ENCODE data around the gene CNNM2. TPM values are rescaled to one million over a fixed set of nuclear protein-coding genes. Genes with fewer than 3 reads are reported as not detected.
A peak's percentile ranks its signal among the peaks of the same experiment; 100 is the strongest.

The CNNM2 gene
- total RNA-seq, 1 donor from 2014 or later: 11.1 TPM

GRCh38 chr10:103080891-103081581, 162.9 kb downstream of the CNNM2 start:
- DNase-seq (ENCODE audit: low spot score): no peak
- intact Hi-C loops (cut with DNase I): no loop called here
- no peak for ATAC-seq

- ATAC-seq (no peak), DNase-seq (ENCODE audit: low spot score) (no peak)
- intact Hi-C loops (cut with DNase I): no loop called here
Observed at GRCh38 chr10:103082683-103083082, 164.6 kb downstream of the CNNM2 start.

- no peak for ATAC-seq
- intact Hi-C loops (cut with DNase I): no loop called here
- DNase-seq (ENCODE audit: low spot score): no peak
Observed at GRCh38 chr10:103083266-103083976, 165.3 kb downstream of the CNNM2 start.

DNA sequence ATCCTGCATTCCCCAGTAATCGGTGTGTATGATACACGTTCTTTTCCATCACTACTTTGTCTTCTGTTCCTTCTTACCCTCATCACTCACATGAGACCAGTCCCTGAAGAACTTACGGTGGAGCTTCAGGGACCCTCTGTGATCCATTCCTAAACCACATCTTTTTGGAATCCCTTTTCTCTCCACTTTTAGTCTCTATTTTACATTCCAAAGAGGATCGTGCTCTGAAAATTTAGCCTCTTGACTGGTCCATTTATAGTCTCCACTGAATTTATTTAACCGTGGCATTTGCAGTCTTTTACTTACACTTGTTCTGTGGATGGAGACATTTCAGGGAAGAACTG, 165.9 kb downstream of the CNNM2 start:
- DNase-seq (ENCODE audit: low spot score) (no peak), ATAC-seq (no peak)
- intact Hi-C loops (cut with DNase I): no loop called here

DNA sequence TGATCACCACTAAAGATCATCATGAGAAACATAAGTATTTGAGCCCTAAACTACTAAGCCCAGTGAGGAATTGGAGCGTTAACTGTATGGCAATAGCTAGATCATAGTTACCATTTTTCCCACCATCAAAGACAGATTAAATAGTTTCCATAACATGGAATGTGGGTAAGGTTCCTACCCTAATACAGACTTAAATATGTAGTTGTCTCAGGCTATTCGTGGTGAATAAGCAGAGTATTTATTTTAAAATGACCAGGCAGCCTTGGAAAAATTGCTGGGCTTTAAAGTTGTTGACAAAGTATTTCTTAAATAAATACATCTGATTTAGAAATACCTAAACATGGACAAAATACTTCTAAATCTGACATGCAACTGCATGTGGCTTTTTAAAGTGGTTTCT, 168.2 kb downstream of the CNNM2 start:
- intact Hi-C loops (cut with DNase I): no loop called here
- no peak for DNase-seq (ENCODE audit: low spot score)

DNA sequence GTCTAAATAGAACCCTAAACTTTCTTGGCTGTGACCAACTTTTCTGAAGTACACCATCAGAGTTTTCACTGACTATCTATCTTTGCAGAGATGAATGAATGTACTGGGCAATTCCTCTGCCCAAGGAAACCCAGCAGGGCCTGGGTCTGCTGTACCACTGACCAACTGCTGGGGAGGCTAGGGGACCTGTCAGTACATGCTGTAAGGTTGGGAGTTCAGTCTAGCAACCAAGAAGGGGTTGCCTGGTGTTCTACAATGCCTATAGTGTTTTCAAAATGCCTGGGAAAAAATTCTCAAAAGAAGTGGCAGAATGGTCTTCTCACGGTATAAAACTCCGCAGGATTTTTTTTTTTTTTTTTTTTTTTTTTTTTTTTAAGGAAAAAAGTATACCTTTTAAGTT, 168.7 kb downstream of the CNNM2 start:
- intact Hi-C loops (cut with DNase I): no loop called here
- DNase-seq (ENCODE audit: low spot score): no peak
- no peak for ATAC-seq

More for the DNA sequence above, 168.2 kb downstream of the CNNM2 start:
- no peak for ATAC-seq

DNA sequence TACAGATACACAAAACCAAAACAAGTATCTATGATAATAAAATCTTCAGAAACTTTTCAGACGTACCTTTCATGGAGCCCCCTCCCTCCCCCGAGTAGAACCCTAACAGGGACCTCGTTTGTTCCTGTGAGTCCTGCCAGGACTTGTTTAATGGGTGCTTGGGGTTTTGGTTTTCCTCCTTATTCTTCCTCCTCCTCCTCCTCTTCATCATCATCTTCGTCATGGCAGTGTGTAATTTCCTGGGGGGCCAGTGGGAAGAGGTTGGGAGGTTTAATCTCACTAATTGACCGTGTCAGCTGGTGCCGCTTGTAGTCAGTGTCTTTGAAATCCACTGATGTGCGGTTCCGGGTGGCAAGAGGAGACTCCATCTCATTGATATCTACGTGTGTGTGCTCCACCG, 171.4 kb downstream of the CNNM2 start:
- intact Hi-C loops (cut with DNase I): no loop called here
- DNase-seq (ENCODE audit: low spot score) (no peak), ATAC-seq (no peak)

GRCh38 chr10:103090911-103091310, 172.8 kb downstream of the CNNM2 start:
- ATAC-seq (no peak), DNase-seq (ENCODE audit: low spot score) (no peak)
- intact Hi-C loops (cut with DNase I): no loop called here

DNA sequence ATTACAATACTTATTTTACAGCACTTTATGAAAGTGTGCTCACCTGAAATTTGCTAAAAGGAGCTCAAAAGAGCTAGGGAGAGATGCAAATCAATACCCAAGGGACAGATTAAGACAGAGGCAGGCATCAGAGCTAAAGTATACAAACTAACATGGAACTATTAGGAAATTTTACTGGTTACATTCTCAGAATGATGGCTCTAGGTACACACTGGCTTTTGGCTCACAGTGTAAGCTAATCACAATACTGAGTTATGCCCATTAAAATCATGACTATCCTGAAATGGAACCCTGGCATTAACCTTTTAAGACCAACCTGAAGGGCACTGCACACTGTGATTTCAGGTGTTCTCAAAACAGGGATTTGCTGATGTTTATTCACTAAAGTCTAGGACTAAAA, 176.9 kb downstream of the CNNM2 start:
- ATAC-seq: no peak
- no peak for DNase-seq (ENCODE audit: low spot score)
- intact Hi-C loops (cut with DNase I): no loop called here

DNA sequence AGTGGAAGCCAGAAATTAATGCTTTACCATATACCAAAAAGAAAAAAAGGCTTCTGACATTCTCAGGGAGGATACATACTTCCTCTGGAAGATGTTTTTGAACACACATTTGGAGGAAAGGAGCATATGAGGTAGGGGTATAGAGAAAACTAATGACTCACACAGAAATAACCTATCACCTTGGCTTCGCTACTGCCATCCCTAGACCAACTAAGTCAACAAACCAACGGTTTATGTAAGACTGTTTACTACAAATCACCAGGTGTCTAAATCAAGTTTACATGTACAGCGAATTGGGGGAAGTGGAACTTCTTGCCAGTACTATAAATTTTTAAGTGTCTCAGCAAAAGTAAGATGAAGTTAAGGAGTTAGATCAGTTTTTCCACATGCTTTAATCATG, 178.0 kb downstream of the CNNM2 start:
- DNase-seq (ENCODE audit: low spot score): no peak
- intact Hi-C loops (cut with DNase I): no loop called here
- no peak for ATAC-seq

DNA sequence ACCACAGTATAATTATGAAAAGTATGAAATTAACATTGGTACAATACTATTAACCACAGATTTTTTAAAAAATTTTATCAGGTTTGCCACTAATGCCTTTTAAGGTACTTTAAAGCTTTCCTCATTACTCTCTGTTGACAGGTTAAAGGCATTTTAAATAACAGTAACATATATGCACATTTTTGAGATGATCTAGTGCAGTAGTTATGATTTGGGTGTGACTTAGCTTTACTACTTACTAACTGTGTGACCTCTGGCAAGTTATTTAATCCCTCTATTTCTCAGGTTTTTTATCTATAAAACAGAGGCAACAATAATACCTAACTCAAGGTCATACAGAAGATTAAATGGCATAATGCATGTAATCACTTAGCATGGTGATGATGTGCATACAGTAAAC, 180.1 kb downstream of the CNNM2 start:
- intact Hi-C loops (cut with DNase I): no loop called here
- no peak for DNase-seq (ENCODE audit: low spot score)
- ATAC-seq: no peak

- intact Hi-C loops (cut with DNase I): no loop called here
- no peak for DNase-seq (ENCODE audit: low spot score)
- ATAC-seq: no peak
Observed at GRCh38 chr10:103100620-103101019, 182.5 kb downstream of the CNNM2 start.

- intact Hi-C loops (cut with DNase I): no loop called here
- no peak for ATAC-seq
- no peak for DNase-seq (ENCODE audit: low spot score)
Observed at GRCh38 chr10:103102195-103102594, 184.1 kb downstream of the CNNM2 start.

GRCh38 chr10:103103989-103104388, 185.9 kb downstream of the CNNM2 start:
- DNase-seq (ENCODE audit: low spot score): no peak
- intact Hi-C loops (cut with DNase I): no loop called here
- ATAC-seq: no peak

DNA sequence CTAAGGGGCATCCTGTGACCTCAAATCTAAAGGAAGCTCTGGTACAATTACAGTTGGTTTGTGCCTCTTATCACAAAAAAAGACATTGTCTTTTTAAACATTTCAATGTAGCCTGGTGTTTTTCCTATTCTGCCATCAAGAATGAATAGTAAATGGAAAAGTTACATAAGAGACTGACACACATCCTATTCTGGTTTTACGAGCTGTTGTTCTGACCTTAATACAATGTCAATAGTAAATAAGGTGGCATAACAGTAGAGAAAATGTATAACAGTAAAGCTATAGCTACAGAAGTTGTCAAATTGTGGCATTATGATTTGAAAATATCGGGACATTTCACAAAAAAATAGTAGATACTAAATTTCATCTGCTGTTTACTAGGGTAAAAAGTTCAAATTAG, 186.6 kb downstream of the CNNM2 start:
- intact Hi-C loops (cut with DNase I): no loop called here
- DNase-seq (ENCODE audit: low spot score): no peak
- ATAC-seq: no peak

GRCh38 chr10:103105462-103105861, 187.4 kb downstream of the CNNM2 start:
- ATAC-seq (no peak), DNase-seq (ENCODE audit: low spot score) (no peak)
- intact Hi-C loops (cut with DNase I): no loop called here

DNA sequence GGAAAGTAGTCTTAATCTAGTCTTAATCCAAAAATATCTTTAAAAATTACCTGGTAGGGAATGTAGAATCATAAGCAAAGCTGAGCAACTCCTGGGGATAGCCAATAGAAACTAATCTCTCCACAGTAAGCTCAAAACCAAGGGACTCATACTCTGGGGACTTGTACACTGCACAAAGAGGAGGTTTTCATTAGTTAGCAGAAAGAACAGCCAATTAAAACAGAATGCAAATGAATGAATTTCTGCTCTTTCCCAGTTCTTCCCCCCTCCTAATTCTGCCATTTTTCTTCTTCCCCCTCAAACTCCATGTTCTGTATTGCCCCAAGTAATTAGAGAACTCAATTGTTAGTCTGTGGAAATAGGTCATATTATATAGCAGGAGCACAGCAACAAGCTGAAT, 188.4 kb downstream of the CNNM2 start:
- DNase-seq (ENCODE audit: low spot score) (no peak), ATAC-seq (no peak)
- intact Hi-C loops (cut with DNase I): no loop called here

GRCh38 chr10:103109821-103110220, 191.7 kb downstream of the CNNM2 start:
- intact Hi-C loops (cut with DNase I): no loop called here
- DNase-seq (ENCODE audit: low spot score) (no peak), ATAC-seq (no peak)

DNA sequence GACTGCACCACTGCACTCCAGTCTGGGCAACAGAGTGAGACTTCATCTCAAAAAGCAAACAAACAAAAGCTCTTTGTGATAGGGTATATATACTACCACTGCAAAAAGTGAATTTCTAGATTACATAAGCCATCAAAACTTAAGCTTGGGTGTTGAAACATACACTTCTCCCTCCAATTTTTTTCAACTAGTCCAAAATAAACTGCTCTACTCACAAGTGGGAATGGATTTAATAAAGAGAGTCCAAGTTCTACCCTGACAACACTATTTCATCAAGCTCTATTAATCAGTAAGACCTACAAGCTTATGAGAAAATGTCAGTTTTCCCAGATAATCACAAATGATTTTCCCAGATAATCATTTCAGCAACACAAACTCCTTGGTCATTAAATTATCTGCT, 192.3 kb downstream of the CNNM2 start:
- intact Hi-C loops (cut with DNase I): no loop called here
- DNase-seq (ENCODE audit: low spot score) (no peak), ATAC-seq (peak; percentile 58)

GRCh38 chr10:103111031-103111917, 193.2 kb downstream of the CNNM2 start:
- peak; percentile 99 for ATAC-seq
- intact Hi-C loops (cut with DNase I): no loop called here
- no peak for DNase-seq (ENCODE audit: low spot score)
